PC-9 (cell line): ENCODE results near the gene PPP1R3G. TPM values are rescaled to one million over a fixed set of nuclear protein-coding genes. Genes with fewer than 3 reads are reported as not detected.

Experiments used
- BruUV-seq: library from RNA; stranded (reverse); fragments of 400-500 nt; replicated peaks from 2 replicates; lab custom pipeline; 2021; lab: Mats Ljungman, UMichigan
- CTCF ChIA-PET: fragments of 300-600 bp; sonication (Branson Sonifier 250); formaldehyde crosslinking; loops from one replicate; lab custom pipeline; 2022; ENCODE audit warnings: antibody characterized with exemption; lab: Charles Lee
- POLR2A ChIA-PET: fragments of 300-600 bp; sonication (Branson Sonifier 250); formaldehyde crosslinking; loops from one replicate; lab custom pipeline; 2022; ENCODE audit warnings: antibody characterized with exemption; ENCODE audit not compliant: unreplicated experiment; lab: Charles Lee
- DNase-seq, 2 experiments: peaks; one replicate each; pipeline versions ENCODE4 v3.0.0 to v3.0.0-alpha.2; 2015 to 2022; ENCODE audit warnings: mixed read lengths in 1 of 2
- H2AFZ ChIP-seq: fragments of 200-600 bp; sonication (generic); 2 replicates; pipeline ENCODE4 v1.8.1; 2017; ENCODE audit warnings: antibody characterized with exemption
- H3F3A ChIP-seq: fragments of 200-600 bp; sonication (generic); 2 replicates; pipeline ENCODE4 v1.8.1; 2017; ENCODE audit warnings: antibody characterized with exemption, mild to moderate bottlenecking, low read depth; ENCODE audit not compliant: insufficient read depth
- H3K27ac ChIP-seq: fragments of 200-600 bp; sonication (generic); 2 replicates; pipeline ENCODE4 v1.6.1; 2016; ENCODE audit warnings: mixed run types
- H3K27me3 ChIP-seq: fragments of 200-600 bp; sonication (generic); 2 replicates; pipeline ENCODE4 v1.6.1; 2016; ENCODE audit warnings: low read depth, mixed run types; ENCODE audit not compliant: insufficient read depth
- H3K36me3 ChIP-seq: fragments of 200-600 bp; sonication (generic); 2 replicates; pipeline ENCODE4 v1.6.1; 2016; ENCODE audit warnings: low read depth, mixed run types
- H3K4me1 ChIP-seq: fragments of 200-600 bp; sonication (generic); replicated peaks from 2 replicates; pipeline ENCODE4 v1.6.1; 2016; ENCODE audit warnings: mixed run types; ENCODE audit not compliant: insufficient read depth
- H3K4me2 ChIP-seq: fragments of 200-600 bp; sonication (generic); 2 replicates; pipeline ENCODE4 v1.6.1; 2017; ENCODE audit warnings: mixed run types
- H3K4me3 ChIP-seq: fragments of 200-600 bp; sonication (generic); 2 replicates; pipeline ENCODE4 v1.6.1; 2016; ENCODE audit warnings: mixed run types
- H3K79me2 ChIP-seq: fragments of 200-600 bp; sonication (generic); 2 replicates; pipeline ENCODE4 v1.6.1; 2017; ENCODE audit warnings: low read depth, mixed run types
- H3K9me2 ChIP-seq: fragments of 200-600 bp; sonication (generic); 2 replicates; pipeline ENCODE4 v1.8.1; 2017; ENCODE audit warnings: mild to moderate bottlenecking; ENCODE audit not compliant: insufficient read depth
- H3K9me3 ChIP-seq: fragments of 200-600 bp; sonication (generic); 2 replicates; pipeline ENCODE4 v1.8.1; 2016; ENCODE audit warnings: low read depth; ENCODE audit not compliant: insufficient read depth
- H4K20me1 ChIP-seq: fragments of 200-600 bp; sonication (generic); 2 replicates; pipeline ENCODE4 v1.8.1; 2017; ENCODE audit not compliant: insufficient read depth
- CTCF ChIP-seq: fragments of 200-600 bp; sonication (generic); conservative IDR thresholded peaks from 2 replicates; pipeline ENCODE4 v1.6.1; 2017; ENCODE audit warnings: mixed run types, antibody characterized with exemption, mild to moderate bottlenecking, moderate library complexity
- EZH2 ChIP-seq: fragments of 200-600 bp; sonication (generic); IDR thresholded peaks from 2 replicates; pipeline ENCODE4 v1.8.0; 2017; ENCODE audit warnings: antibody characterized with exemption, low read depth
- intact Hi-C: fragments of 100-400 bp; cut with micrococcal nuclease; formaldehyde crosslinking; loops from one replicate; pipeline ENCODE4 v1.10.0; 2022; ENCODE audit not compliant: unreplicated experiment
- total RNA-seq: library from RNA; stranded (reverse); gene quantifications from 2 replicates; pipeline ENCODE4 v1.2.3, GENCODE V29; 2021

Gene PPP1R3G
- total RNA-seq, 1 experiment from 2014 or later = 1.1 TPM

- TF ChIP-seq EZH2 = no peak
- TF ChIP-seq CTCF = no peak
- H3K36me3 ChIP-seq = no peaks in the 10 kb centered on the region
- no peaks in the 10 kb centered on the region for H3K9me2 ChIP-seq
- BruUV-seq = no TSS peak
- ChIA-PET POLR2A (no interaction called here), CTCF (no interaction called here)
- peaks cover 18% of the 10 kb centered on the region for H3K4me1 ChIP-seq
- H3K4me2 ChIP-seq = no peak overlapping the region
- H3F3A ChIP-seq = peaks cover 5% of the 10 kb centered on the region; the same call in 1 of the 2 replicates
- H3K27me3 ChIP-seq = no peaks in the 10 kb centered on the region
- H2AFZ ChIP-seq = no peak overlapping the region
- H3K79me2 ChIP-seq = no peaks in the 10 kb centered on the region
- H4K20me1 ChIP-seq = no peaks in the 10 kb centered on the region
- H3K27ac ChIP-seq = no peak overlapping the region
- H3K4me3 ChIP-seq = no peak overlapping the region
- DNase-seq = no peak
- no peaks in the 10 kb centered on the region for H3K9me3 ChIP-seq
- intact Hi-C loops = no loop called here
These were observed 38.4 kb downstream of the PPP1R3G start for GRCh38 chr6:5123296-5124143.

GRCh38 chr6:5124526-5124925 lies 39.4 kb downstream of the PPP1R3G start:
- no peaks in the 10 kb centered on the region for H4K20me1 ChIP-seq
- ChIA-PET POLR2A (no interaction called here), CTCF (no interaction called here)
- H3K27ac ChIP-seq = no peak overlapping the region
- H3K36me3 ChIP-seq = no peaks in the 10 kb centered on the region
- no peak for DNase-seq
- no peak overlapping the region for H3K4me3 ChIP-seq
- H3F3A ChIP-seq = peaks cover 5% of the 10 kb centered on the region; the same call in 1 of the 2 replicates
- no peaks in the 10 kb centered on the region for H3K9me3 ChIP-seq
- no peaks in the 10 kb centered on the region for H3K9me2 ChIP-seq
- H3K79me2 ChIP-seq = no peaks in the 10 kb centered on the region
- no peak overlapping the region for H3K4me2 ChIP-seq
- H2AFZ ChIP-seq = no peak overlapping the region
- no TSS peak for BruUV-seq
- no peaks in the 10 kb centered on the region for H3K27me3 ChIP-seq
- H3K4me1 ChIP-seq = peaks cover 18% of the 10 kb centered on the region
- intact Hi-C loops = no loop called here
- no peak for TF ChIP-seq EZH2
- TF ChIP-seq CTCF = no peak

- peak overlapping the region; percentile 38 for H3K4me2 ChIP-seq
- POLR2A ChIA-PET = no interaction called here
- H4K20me1 ChIP-seq = no peaks in the 10 kb centered on the region
- intact Hi-C loops = loop anchor here (1.0 kb wide), 1 partner anchor 43 kb away; no protein-coding TSS in a partner anchor
- no peaks in the 10 kb centered on the region for H3K27me3 ChIP-seq
- peaks cover 18% of the 10 kb centered on the region for H3K4me1 ChIP-seq
- peaks cover 5% of the 10 kb centered on the region; the same call in 1 of the 2 replicates for H3F3A ChIP-seq
- no peak overlapping the region for H3K27ac ChIP-seq
- no peaks in the 10 kb centered on the region for H3K36me3 ChIP-seq
- no peak overlapping the region for H2AFZ ChIP-seq
- no peak overlapping the region for H3K4me3 ChIP-seq
- TF ChIP-seq CTCF = no peak
- TF ChIP-seq EZH2 = no peak
- H3K79me2 ChIP-seq = no peaks in the 10 kb centered on the region
- peak; percentile 76 to 80 for DNase-seq
- CTCF ChIA-PET = interaction anchor here (0.6 kb wide), 1 partner anchor 254 kb away, joined by 4 read pairs; no protein-coding TSS in a partner anchor
- no peaks in the 10 kb centered on the region for H3K9me2 ChIP-seq
- H3K9me3 ChIP-seq = no peaks in the 10 kb centered on the region
- no TSS peak for BruUV-seq
These were observed 40.2 kb downstream of the PPP1R3G start for GRCh38 chr6:5125152-5126006.
